CD4-positive, alpha-beta T cell treated with Interleukin-1 beta for 1 hour (primary cell): Measurements from ENCODE around the gene BTN3A1.

ENCODE experiments used
- DNase-seq, 2 donors: peaks; one replicate each; pipeline ENCODE4 v3.0.0-alpha.2; 2020 to 2022

BTN3A1 gene

GRCh38 chr6:26379740-26380139 lies 22.3 kb upstream of the BTN3A1 start:
- no peak for DNase-seq

GRCh38 chr6:26380256-26380655 lies 21.8 kb upstream of the BTN3A1 start:
- no peak for DNase-seq

GRCh38 chr6:26382121-26382520 lies 20.0 kb upstream of the BTN3A1 start:
- no peak for DNase-seq

GRCh38 chr6:26383624-26384417 lies 18.3 kb upstream of the BTN3A1 start:
- DNase-seq, result peak in 1 of 2 donors; percentile 13

- DNase-seq, result no peak
Measured at GRCh38 chr6:26385734-26386125, 16.3 kb upstream of the BTN3A1 start.

- no peak for DNase-seq
Measured at GRCh38 chr6:26387565-26387964, 14.5 kb upstream of the BTN3A1 start.

GRCh38 chr6:26388014-26388413 lies 14.1 kb upstream of the BTN3A1 start:
- no peak for DNase-seq

GRCh38 chr6:26388441-26388840 lies 13.6 kb upstream of the BTN3A1 start:
- DNase-seq, result no peak

- DNase-seq, result no peak
Measured at GRCh38 chr6:26389349-26389894, 12.7 kb upstream of the BTN3A1 start.

- no peak for DNase-seq
Measured at GRCh38 chr6:26390531-26390930, 11.5 kb upstream of the BTN3A1 start.

- no peak for DNase-seq
Measured at GRCh38 chr6:26392932-26393636, 9.0 kb upstream of the BTN3A1 start.

- DNase-seq, result no peak
Measured at GRCh38 chr6:26394289-26394688, 7.8 kb upstream of the BTN3A1 start.

- no peak for DNase-seq
Measured at GRCh38 chr6:26398555-26398954, 3.5 kb upstream of the BTN3A1 start.

GRCh38 chr6:26400626-26401025 lies 1.4 kb upstream of the BTN3A1 start:
- no peak for DNase-seq

GRCh38 chr6:26401389-26401986 lies 587 bp upstream of the BTN3A1 start:
- no peak for DNase-seq

- DNase-seq, result no peak
Measured at GRCh38 chr6:26403893-26404292, 1.8 kb downstream of the BTN3A1 start.

GRCh38 chr6:26404546-26404945 lies 2.5 kb downstream of the BTN3A1 start:
- DNase-seq, result no peak

- DNase-seq, result no peak
Measured at GRCh38 chr6:26408828-26409730, 7.0 kb downstream of the BTN3A1 start.

- DNase-seq, result no peak
Measured at GRCh38 chr6:26411751-26412150, 9.7 kb downstream of the BTN3A1 start.

- no peak for DNase-seq
Measured at GRCh38 chr6:26412228-26412627, 10.2 kb downstream of the BTN3A1 start.

GRCh38 chr6:26412954-26413353 lies 10.9 kb downstream of the BTN3A1 start:
- no peak for DNase-seq

GRCh38 chr6:26414281-26414680 lies 12.2 kb downstream of the BTN3A1 start:
- no peak for DNase-seq
